GM19463 (cell line): ENCODE results near the gene CALR3.
"Not testable (repeated sequence)": the region's sequence is repeated elsewhere in the genome, so short reads cannot be mapped to it uniquely, and the experiment has no call there.

Experiments used
- ATAC-seq: cut with Tn5 transposase; IDR thresholded peaks from one replicate; pipeline ENCODE4 v1.9.1; 2021; ENCODE audit warnings: mild to moderate bottlenecking, moderate library complexity; ENCODE audit not compliant: unreplicated experiment

The CALR3 gene

GRCh38 chr19:16497837-16498236, 1.9 kb upstream of the CALR3 start:
- ATAC-seq: no peak

GRCh38 chr19:16497042-16497441, 1.1 kb upstream of the CALR3 start:
- no peak for ATAC-seq

GRCh38 chr19:16496613-16496983, 631 bp upstream of the CALR3 start:
- ATAC-seq: no peak

- ATAC-seq: not testable (repeated sequence)
Measured at GRCh38 chr19:16486476-16486875, 9.5 kb downstream of the CALR3 start.

- no peak for ATAC-seq
Measured at GRCh38 chr19:16482745-16483144, 13.2 kb downstream of the CALR3 start.

GRCh38 chr19:16477311-16477710, 18.7 kb downstream of the CALR3 start:
- ATAC-seq: no peak

- no peak for ATAC-seq
Measured at GRCh38 chr19:16476401-16476800, 19.6 kb downstream of the CALR3 start.

GRCh38 chr19:16473875-16474392, 22.0 kb downstream of the CALR3 start:
- ATAC-seq: no peak

- ATAC-seq: no peak
Measured at GRCh38 chr19:16472992-16473391, 23.0 kb downstream of the CALR3 start.

- not testable (repeated sequence) for ATAC-seq
Measured at GRCh38 chr19:16472559-16472899, 23.4 kb downstream of the CALR3 start.

GRCh38 chr19:16470911-16471811, 24.8 kb downstream of the CALR3 start:
- ATAC-seq: peak; percentile 14

GRCh38 chr19:16470541-16470910, 25.4 kb downstream of the CALR3 start:
- no peak for ATAC-seq

GRCh38 chr19:16467581-16467980, 28.4 kb downstream of the CALR3 start:
- no peak for ATAC-seq

- not testable (repeated sequence) for ATAC-seq
Measured at GRCh38 chr19:16466802-16467427, 29.1 kb downstream of the CALR3 start.

- ATAC-seq: no peak
Measured at GRCh38 chr19:16465239-16465638, 30.7 kb downstream of the CALR3 start.

- ATAC-seq: no peak
Measured at GRCh38 chr19:16463991-16464575, 31.9 kb downstream of the CALR3 start.

- no peak for ATAC-seq
Measured at GRCh38 chr19:16463341-16463990, 32.5 kb downstream of the CALR3 start.

GRCh38 chr19:16462757-16463250, 33.2 kb downstream of the CALR3 start:
- no peak for ATAC-seq

- no peak for ATAC-seq
Measured at GRCh38 chr19:16461630-16462051, 34.3 kb downstream of the CALR3 start.

GRCh38 chr19:16460454-16460853, 35.5 kb downstream of the CALR3 start:
- no peak for ATAC-seq

GRCh38 chr19:16459680-16460079, 36.3 kb downstream of the CALR3 start:
- ATAC-seq: no peak
